CD4-positive, CD25-positive, alpha-beta regulatory T cell (primary cell): ENCODE data around the gene KCNQ2. TPM values are rescaled to one million over a fixed set of nuclear protein-coding genes. Genes with fewer than 3 reads are reported as not detected.

ENCODE experiments used
- ATAC-seq, 2 donors: fragments of 150-1000 bp; cut with Tn5 transposase; one replicate each; pipeline ENCODE4 v1.10.0; 2021; ENCODE audit warnings: low read depth in 2 of 2, moderate number of reproducible peaks in 2 of 2, moderate library complexity in 1 of 2
- DNase-seq, 3 donors: peaks; one replicate each; pipeline versions ENCODE4 v3.0.0 to v3.0.0-alpha.2; 2012 to 2022; ENCODE audit warnings: mixed read lengths in 1 of 3
- H3K27ac ChIP-seq: one replicate; pipeline ENCODE4 v1.7.0; 2013; ENCODE audit warnings: mild to moderate bottlenecking, low read length; ENCODE audit not compliant: insufficient read depth, poor library complexity, severe bottlenecking
- H3K27me3 ChIP-seq: one replicate; pipeline ENCODE4 v1.7.0; 2013; ENCODE audit warnings: low read length; ENCODE audit not compliant: control insufficient read depth, insufficient read depth
- H3K36me3 ChIP-seq: one replicate; pipeline ENCODE4 v1.7.0; 2013; ENCODE audit warnings: mild to moderate bottlenecking, low read length, moderate library complexity; ENCODE audit not compliant: control insufficient read depth, insufficient read depth
- H3K4me1 ChIP-seq: 2 replicates; pipeline ENCODE4 v1.7.0; 2013; ENCODE audit warnings: mild to moderate bottlenecking, low read length; ENCODE audit not compliant: insufficient read depth, control insufficient read depth, poor library complexity, severe bottlenecking
- H3K4me3 ChIP-seq: one replicate; pipeline ENCODE4 v1.7.0; 2013; ENCODE audit warnings: low read depth, mild to moderate bottlenecking, low read length, moderate library complexity
- H3K9me3 ChIP-seq, 2 experiments: 1 replicate in 1 of 2; 2 replicates in 1 of 2; pipeline ENCODE4 v1.7.0; 2013; ENCODE audit warnings: low read length in 2 of 2, mild to moderate bottlenecking in 1 of 2, moderate library complexity in 1 of 2; ENCODE audit not compliant: control insufficient read depth in 2 of 2
- H3K27ac Mint-ChIP-seq, 3 donors: one replicate each; pipeline ENCODE4 v1.8.0; 2020 to 2022; ENCODE audit warnings: mild to moderate bottlenecking in 3 of 3, mixed read lengths in 3 of 3, moderate library complexity in 2 of 3
- H3K27me3 Mint-ChIP-seq: one replicate; pipeline ENCODE4 v1.8.0; 2022; ENCODE audit warnings: mild to moderate bottlenecking, mixed read lengths
- H3K36me3 Mint-ChIP-seq: one replicate; pipeline ENCODE4 v1.8.0; 2020; ENCODE audit warnings: mixed read lengths
- H3K4me1 Mint-ChIP-seq, 4 donors: one replicate each; pipeline ENCODE4 v1.8.0; 2020 to 2022; ENCODE audit warnings: mixed read lengths in 4 of 4, mild to moderate bottlenecking in 1 of 4
- H3K4me3 Mint-ChIP-seq, 4 donors: one replicate each; pipeline ENCODE4 v1.8.0; 2020 to 2022; ENCODE audit warnings: mild to moderate bottlenecking in 4 of 4, mixed read lengths in 4 of 4, moderate library complexity in 3 of 4
- H3K9me3 Mint-ChIP-seq, 7 donors: one replicate each; pipeline ENCODE4 v1.8.0; 2020 to 2022; ENCODE audit warnings: mixed read lengths in 7 of 7, mild to moderate bottlenecking in 3 of 7, moderate library complexity in 2 of 7
- polyA plus RNA-seq, 4 donors: library from polyadenylated mRNA; unstranded; fragments of 300-500 nt; fragmentation: Illumina TruSeq; gene quantifications; one replicate each; pipeline ENCODE4 v1.2.3, GENCODE V29; 2021
- total RNA-seq: library from RNA; stranded (reverse); gene quantifications from one replicate; pipeline ENCODE4 v1.2.3, GENCODE V29; 2022

The KCNQ2 gene
- total and polyA plus RNA-seq, 5 donors from 2014 or later = 0.77 to 1.1 (median 0.89) TPM; not detected in 2

GRCh38 chr20:63356931-63357879, 115.2 kb downstream of the KCNQ2 start:
- peaks cover 2% of the 10 kb centered on the region for H3K4me1 ChIP-seq
- no peaks in the 10 kb centered on the region for H3K36me3 ChIP-seq
- Mint-ChIP-seq H3K4me1 (no peaks in the 10 kb centered on the region), H3K27ac (no peak overlapping the region), H3K9me3 (no peaks in the 10 kb centered on the region), H3K4me3 (no peak overlapping the region), H3K27me3 (peaks cover under 1% of the 10 kb centered on the region), H3K36me3 (no peaks in the 10 kb centered on the region)
- DNase-seq (no peak), ATAC-seq (no peak)
- no peaks in the 10 kb centered on the region for H3K27me3 ChIP-seq
- no peak overlapping the region for H3K27ac ChIP-seq
- no peaks in the 10 kb centered on the region for H3K9me3 ChIP-seq
- no peak overlapping the region for H3K4me3 ChIP-seq

- no peaks in the 10 kb centered on the region for H3K36me3 ChIP-seq
- no peak overlapping the region for H3K4me3 Mint-ChIP-seq
- no peaks in the 10 kb centered on the region for H3K27me3 ChIP-seq
- no peak overlapping the region for H3K27ac ChIP-seq
- H3K4me1 Mint-ChIP-seq = no peaks in the 10 kb centered on the region
- H3K9me3 ChIP-seq = no peaks in the 10 kb centered on the region
- H3K4me1 ChIP-seq = peaks cover 2% of the 10 kb centered on the region
- no peak overlapping the region for H3K27ac Mint-ChIP-seq
- no peak overlapping the region for H3K4me3 ChIP-seq
- no peak for DNase-seq
- no peaks in the 10 kb centered on the region for H3K36me3 Mint-ChIP-seq
- ATAC-seq = no peak
- H3K27me3 Mint-ChIP-seq = no peaks in the 10 kb centered on the region
- H3K9me3 Mint-ChIP-seq = no peaks in the 10 kb centered on the region
These were observed 115.9 kb downstream of the KCNQ2 start for GRCh38 chr20:63356511-63356910.

DNA sequence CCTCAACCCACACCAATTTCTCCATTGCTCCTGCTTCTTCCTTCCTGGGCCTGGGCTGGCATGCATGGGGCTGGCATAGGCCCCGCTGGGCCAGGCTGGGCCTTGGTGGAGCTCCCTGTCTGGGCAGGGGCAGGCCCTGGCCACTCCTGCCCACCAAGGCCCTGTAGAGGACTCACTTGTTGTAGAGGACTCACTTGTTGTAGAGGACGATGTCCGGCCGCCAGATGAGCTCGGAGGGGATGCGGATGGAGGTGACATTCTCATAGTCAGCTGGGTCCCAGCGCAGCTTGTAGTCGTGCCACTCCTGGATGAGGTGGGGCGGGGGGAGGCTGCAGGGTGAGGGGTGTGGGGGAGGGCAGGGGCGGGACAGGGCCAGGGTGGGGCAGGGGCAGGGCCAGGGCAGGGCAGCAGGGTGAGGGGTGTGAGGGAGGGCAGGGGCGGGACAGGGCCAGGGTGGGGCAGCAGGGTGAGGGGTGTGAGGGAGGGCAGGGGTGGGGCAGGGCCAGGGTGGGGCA, 116.6 kb downstream of the KCNQ2 start:
- H3K9me3 Mint-ChIP-seq = no peaks in the 10 kb centered on the region
- no peaks in the 10 kb centered on the region for H3K27me3 Mint-ChIP-seq
- Histone ChIP-seq H3K27me3 (no peaks in the 10 kb centered on the region), H3K27ac (no peak overlapping the region), H3K4me1 (peaks cover 2% of the 10 kb centered on the region), H3K36me3 (no peaks in the 10 kb centered on the region), H3K9me3 (no peaks in the 10 kb centered on the region), H3K4me3 (no peak overlapping the region)
- no peaks in the 10 kb centered on the region for H3K36me3 Mint-ChIP-seq
- H3K27ac Mint-ChIP-seq = no peak overlapping the region
- ATAC-seq (no peak), DNase-seq (no peak)
- H3K4me3 Mint-ChIP-seq = no peak overlapping the region
- H3K4me1 Mint-ChIP-seq = no peaks in the 10 kb centered on the region

- ATAC-seq (no peak), DNase-seq (no peak)
- Histone ChIP-seq H3K27ac (no peak overlapping the region), H3K4me1 (no peaks in the 10 kb centered on the region), H3K4me3 (no peak overlapping the region), H3K9me3 (no peaks in the 10 kb centered on the region), H3K36me3 (no peaks in the 10 kb centered on the region), H3K27me3 (no peaks in the 10 kb centered on the region)
- Mint-ChIP-seq H3K27ac (no peak overlapping the region), H3K4me3 (no peak overlapping the region), H3K36me3 (no peaks in the 10 kb centered on the region), H3K9me3 (peaks cover 0 to 4% (median 0%) of the 10 kb centered on the region in 7 donors), H3K27me3 (no peaks in the 10 kb centered on the region), H3K4me1 (no peaks in the 10 kb centered on the region)
These were observed 117.7 kb downstream of the KCNQ2 start for GRCh38 chr20:63354636-63355350.

DNA sequence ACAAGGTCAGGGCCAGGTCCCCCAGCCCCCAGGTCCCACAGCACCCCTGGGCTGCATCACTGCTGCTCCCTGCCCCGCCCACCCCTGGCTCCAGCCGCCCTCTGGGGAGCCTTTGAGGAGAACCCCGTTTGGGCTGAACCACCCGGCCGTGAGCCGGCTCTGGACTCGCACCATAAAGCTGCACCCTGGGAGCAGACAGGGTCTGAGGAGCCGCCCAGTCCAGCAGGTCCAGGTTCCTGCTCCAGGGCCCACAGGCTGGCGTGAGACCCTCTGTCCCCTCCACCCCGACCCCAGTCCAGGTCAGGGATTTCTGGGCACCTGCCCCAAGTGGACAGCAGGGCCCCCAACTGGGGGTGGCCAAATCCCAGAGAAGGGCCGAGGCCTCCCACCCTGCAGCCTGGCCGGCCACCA, 119.6 kb downstream of the KCNQ2 start:
- H3K4me1 ChIP-seq = no peaks in the 10 kb centered on the region
- H3K27ac Mint-ChIP-seq = no peak overlapping the region
- H3K4me3 Mint-ChIP-seq = no peak overlapping the region
- H3K27me3 Mint-ChIP-seq = no peaks in the 10 kb centered on the region
- no peak overlapping the region for H3K27ac ChIP-seq
- no peaks in the 10 kb centered on the region for H3K9me3 ChIP-seq
- no peaks in the 10 kb centered on the region for H3K4me1 Mint-ChIP-seq
- H3K9me3 Mint-ChIP-seq = peaks cover 0 to 4% (median 0%) of the 10 kb centered on the region in 7 donors
- H3K36me3 ChIP-seq = no peaks in the 10 kb centered on the region
- DNase-seq (no peak), ATAC-seq (no peak)
- H3K36me3 Mint-ChIP-seq = no peaks in the 10 kb centered on the region
- no peak overlapping the region for H3K4me3 ChIP-seq
- H3K27me3 ChIP-seq = no peaks in the 10 kb centered on the region

DNA sequence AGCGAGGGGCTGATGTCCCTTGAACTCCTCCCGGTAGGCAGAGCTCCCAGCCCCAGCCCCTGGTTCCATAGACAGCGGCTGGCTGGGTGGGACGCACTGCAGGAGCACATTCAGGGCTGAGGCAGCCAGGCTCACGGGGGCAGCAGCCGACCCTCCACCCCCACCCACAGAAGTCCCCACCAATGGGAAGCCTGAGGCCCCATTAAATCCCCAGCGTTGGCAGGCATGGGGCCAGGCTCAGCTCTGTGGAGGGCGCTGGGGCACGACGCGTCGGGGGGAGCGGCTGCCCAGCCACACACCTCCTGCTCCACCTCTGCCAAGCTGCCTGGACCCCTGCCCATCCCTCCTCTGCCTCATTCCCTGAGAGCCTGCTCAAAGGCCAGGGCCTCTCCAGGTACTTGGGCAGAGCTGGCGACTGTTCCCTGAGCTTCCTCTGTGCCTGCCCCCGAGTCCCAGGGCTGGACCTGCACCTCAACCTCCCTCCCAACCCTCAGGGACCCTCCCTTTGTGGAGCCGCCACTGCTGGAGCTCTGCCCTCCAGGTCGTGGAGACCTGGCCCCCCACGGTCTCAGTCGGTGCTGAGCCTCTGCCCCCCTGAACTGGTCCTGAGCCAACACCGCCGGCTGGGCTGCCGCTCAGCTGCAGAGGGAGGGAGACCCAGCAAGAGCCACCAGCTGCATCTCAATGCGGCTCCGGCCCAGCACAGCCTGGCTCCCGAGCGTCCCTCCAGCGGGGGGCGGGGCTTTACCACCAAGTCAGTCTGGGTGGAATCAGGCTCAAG, 120.5 kb downstream of the KCNQ2 start:
- Histone ChIP-seq H3K9me3 (no peaks in the 10 kb centered on the region), H3K27me3 (no peaks in the 10 kb centered on the region), H3K27ac (no peak overlapping the region), H3K4me1 (no peaks in the 10 kb centered on the region), H3K36me3 (no peaks in the 10 kb centered on the region), H3K4me3 (no peak overlapping the region)
- no peaks in the 10 kb centered on the region for H3K4me1 Mint-ChIP-seq
- H3K4me3 Mint-ChIP-seq = no peak overlapping the region
- ATAC-seq (no peak), DNase-seq (no peak)
- H3K36me3 Mint-ChIP-seq = no peaks in the 10 kb centered on the region
- peaks cover 0 to 4% (median 0%) of the 10 kb centered on the region in 7 donors for H3K9me3 Mint-ChIP-seq
- no peaks in the 10 kb centered on the region for H3K27me3 Mint-ChIP-seq
- H3K27ac Mint-ChIP-seq = no peak overlapping the region

GRCh38 chr20:63351326-63351700, 121.1 kb downstream of the KCNQ2 start:
- H3K4me3 ChIP-seq = no peak overlapping the region
- Mint-ChIP-seq H3K4me3 (no peak overlapping the region), H3K9me3 (peaks cover 0 to 4% (median 0%) of the 10 kb centered on the region in 7 donors)

More at GRCh38 chr20:63351326-63351700, 121.1 kb downstream of the KCNQ2 start:
- H3K27me3 ChIP-seq = no peaks in the 10 kb centered on the region
- H3K27ac Mint-ChIP-seq = no peak overlapping the region
- H3K9me3 ChIP-seq = no peaks in the 10 kb centered on the region
- no peak overlapping the region for H3K27ac ChIP-seq
- H3K27me3 Mint-ChIP-seq = no peaks in the 10 kb centered on the region
- DNase-seq = no peak
- no peaks in the 10 kb centered on the region for H3K36me3 ChIP-seq
- no peaks in the 10 kb centered on the region for H3K4me1 ChIP-seq
- no peaks in the 10 kb centered on the region for H3K36me3 Mint-ChIP-seq
- H3K4me1 Mint-ChIP-seq = no peaks in the 10 kb centered on the region
- ATAC-seq = no peak
